ENCODE measurements around the gene CCL25. TPM values are rescaled to one million over a fixed set of nuclear protein-coding genes. Genes with fewer than 3 reads are reported as not detected.

CCL25 gene
- total and polyA plus RNA-seq, 2 experiments from 2014 or later: 0.52 to 0.73 TPM

GRCh38 chr19:8004723-8005513 is 47.6 kb upstream of the CCL25 start:
- H3K9me3 Mint-ChIP-seq: no peaks in the 10 kb centered on the region; the same call in 2 of the 3 replicates
- H3K9me2 ChIP-seq (ENCODE audit: insufficient read depth): no peaks in the 10 kb centered on the region
- H3K4me3 Mint-ChIP-seq: peak overlapping the region; percentile 99

More at GRCh38 chr19:8004723-8005513, 47.6 kb upstream of the CCL25 start:
- TF ChIP-seq, protein P1, sequence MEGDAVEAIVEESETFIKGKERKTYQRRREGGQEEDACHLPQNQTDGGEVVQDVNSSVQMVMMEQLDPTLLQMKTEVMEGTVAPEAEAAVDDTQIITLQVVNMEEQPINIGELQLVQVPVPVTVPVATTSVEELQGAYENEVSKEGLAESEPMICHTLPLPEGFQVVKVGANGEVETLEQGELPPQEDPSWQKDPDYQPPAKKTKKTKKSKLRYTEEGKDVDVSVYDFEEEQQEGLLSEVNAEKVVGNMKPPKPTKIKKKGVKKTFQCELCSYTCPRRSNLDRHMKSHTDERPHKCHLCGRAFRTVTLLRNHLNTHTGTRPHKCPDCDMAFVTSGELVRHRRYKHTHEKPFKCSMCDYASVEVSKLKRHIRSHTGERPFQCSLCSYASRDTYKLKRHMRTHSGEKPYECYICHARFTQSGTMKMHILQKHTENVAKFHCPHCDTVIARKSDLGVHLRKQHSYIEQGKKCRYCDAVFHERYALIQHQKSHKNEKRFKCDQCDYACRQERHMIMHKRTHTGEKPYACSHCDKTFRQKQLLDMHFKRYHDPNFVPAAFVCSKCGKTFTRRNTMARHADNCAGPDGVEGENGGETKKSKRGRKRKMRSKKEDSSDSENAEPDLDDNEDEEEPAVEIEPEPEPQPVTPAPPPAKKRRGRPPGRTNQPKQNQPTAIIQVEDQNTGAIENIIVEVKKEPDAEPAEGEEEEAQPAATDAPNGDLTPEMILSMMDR (conservative IDR thresholded peaks at IDR 0.05; ENCODE audit: low read depth in 2 of 2): no peak
- TF ChIP-seq ETS1 (IDR thresholded peaks at IDR 0.05): no peak
- TF ChIP-seq, protein P2, sequence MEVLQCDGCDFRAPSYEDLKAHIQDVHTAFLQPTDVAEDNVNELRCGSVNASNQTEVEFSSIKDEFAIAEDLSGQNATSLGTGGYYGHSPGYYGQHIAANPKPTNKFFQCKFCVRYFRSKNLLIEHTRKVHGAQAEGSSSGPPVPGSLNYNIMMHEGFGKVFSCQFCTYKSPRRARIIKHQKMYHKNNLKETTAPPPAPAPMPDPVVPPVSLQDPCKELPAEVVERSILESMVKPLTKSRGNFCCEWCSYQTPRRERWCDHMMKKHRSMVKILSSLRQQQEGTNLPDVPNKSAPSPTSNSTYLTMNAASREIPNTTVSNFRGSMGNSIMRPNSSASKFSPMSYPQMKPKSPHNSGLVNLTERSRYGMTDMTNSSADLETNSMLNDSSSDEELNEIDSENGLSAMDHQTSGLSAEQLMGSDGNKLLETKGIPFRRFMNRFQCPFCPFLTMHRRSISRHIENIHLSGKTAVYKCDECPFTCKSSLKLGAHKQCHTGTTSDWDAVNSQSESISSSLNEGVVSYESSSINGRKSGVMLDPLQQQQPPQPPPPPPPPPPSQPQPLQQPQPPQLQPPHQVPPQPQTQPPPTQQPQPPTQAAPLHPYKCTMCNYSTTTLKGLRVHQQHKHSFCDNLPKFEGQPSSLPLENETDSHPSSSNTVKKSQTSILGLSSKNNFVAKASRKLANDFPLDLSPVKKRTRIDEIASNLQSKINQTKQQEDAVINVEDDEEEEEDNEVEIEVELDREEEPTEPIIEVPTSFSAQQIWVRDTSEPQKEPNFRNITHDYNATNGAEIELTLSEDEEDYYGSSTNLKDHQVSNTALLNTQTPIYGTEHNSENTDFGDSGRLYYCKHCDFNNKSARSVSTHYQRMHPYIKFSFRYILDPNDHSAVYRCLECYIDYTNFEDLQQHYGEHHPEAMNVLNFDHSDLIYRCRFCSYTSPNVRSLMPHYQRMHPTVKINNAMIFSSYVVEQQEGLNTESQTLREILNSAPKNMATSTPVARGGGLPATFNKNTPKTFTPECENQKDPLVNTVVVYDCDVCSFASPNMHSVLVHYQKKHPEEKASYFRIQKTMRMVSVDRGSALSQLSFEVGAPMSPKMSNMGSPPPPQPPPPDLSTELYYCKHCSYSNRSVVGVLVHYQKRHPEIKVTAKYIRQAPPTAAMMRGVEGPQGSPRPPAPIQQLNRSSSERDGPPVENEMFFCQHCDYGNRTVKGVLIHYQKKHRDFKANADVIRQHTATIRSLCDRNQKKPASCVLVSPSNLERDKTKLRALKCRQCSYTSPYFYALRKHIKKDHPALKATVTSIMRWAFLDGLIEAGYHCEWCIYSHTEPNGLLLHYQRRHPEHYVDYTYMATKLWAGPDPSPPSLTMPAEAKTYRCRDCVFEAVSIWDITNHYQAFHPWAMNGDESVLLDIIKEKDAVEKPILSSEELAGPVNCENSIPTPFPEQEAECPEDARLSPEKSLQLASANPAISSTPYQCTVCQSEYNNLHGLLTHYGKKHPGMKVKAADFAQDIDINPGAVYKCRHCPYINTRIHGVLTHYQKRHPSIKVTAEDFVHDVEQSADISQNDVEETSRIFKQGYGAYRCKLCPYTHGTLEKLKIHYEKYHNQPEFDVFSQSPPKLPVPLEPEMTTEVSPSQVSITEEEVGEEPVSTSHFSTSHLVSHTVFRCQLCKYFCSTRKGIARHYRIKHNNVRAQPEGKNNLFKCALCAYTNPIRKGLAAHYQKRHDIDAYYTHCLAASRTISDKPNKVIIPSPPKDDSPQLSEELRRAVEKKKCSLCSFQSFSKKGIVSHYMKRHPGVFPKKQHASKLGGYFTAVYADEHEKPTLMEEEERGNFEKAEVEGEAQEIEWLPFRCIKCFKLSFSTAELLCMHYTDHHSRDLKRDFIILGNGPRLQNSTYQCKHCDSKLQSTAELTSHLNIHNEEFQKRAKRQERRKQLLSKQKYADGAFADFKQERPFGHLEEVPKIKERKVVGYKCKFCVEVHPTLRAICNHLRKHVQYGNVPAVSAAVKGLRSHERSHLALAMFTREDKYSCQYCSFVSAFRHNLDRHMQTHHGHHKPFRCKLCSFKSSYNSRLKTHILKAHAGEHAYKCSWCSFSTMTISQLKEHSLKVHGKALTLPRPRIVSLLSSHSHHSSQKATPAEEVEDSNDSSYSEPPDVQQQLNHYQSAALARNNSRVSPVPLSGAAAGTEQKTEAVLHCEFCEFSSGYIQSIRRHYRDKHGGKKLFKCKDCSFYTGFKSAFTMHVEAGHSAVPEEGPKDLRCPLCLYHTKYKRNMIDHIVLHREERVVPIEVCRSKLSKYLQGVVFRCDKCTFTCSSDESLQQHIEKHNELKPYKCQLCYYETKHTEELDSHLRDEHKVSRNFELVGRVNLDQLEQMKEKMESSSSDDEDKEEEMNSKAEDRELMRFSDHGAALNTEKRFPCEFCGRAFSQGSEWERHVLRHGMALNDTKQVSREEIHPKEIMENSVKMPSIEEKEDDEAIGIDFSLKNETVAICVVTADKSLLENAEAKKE (CRISPR knock-in tag; IDR thresholded peaks at IDR 0.05): no peak
- TF ChIP-seq EZH2 (IDR thresholded peaks at IDR 0.05; ENCODE audit: low read depth, unreplicated experiment): no peak
- TF ChIP-seq ZNF331 (CRISPR knock-in tag; IDR thresholded peaks at IDR 0.05; ENCODE audit: low read depth): no peak
- TF ChIP-seq, protein P3, sequence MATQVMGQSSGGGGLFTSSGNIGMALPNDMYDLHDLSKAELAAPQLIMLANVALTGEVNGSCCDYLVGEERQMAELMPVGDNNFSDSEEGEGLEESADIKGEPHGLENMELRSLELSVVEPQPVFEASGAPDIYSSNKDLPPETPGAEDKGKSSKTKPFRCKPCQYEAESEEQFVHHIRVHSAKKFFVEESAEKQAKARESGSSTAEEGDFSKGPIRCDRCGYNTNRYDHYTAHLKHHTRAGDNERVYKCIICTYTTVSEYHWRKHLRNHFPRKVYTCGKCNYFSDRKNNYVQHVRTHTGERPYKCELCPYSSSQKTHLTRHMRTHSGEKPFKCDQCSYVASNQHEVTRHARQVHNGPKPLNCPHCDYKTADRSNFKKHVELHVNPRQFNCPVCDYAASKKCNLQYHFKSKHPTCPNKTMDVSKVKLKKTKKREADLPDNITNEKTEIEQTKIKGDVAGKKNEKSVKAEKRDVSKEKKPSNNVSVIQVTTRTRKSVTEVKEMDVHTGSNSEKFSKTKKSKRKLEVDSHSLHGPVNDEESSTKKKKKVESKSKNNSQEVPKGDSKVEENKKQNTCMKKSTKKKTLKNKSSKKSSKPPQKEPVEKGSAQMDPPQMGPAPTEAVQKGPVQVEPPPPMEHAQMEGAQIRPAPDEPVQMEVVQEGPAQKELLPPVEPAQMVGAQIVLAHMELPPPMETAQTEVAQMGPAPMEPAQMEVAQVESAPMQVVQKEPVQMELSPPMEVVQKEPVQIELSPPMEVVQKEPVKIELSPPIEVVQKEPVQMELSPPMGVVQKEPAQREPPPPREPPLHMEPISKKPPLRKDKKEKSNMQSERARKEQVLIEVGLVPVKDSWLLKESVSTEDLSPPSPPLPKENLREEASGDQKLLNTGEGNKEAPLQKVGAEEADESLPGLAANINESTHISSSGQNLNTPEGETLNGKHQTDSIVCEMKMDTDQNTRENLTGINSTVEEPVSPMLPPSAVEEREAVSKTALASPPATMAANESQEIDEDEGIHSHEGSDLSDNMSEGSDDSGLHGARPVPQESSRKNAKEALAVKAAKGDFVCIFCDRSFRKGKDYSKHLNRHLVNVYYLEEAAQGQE (IDR thresholded peaks at IDR 0.05; ENCODE audit: unreplicated experiment): no peak
- TF ChIP-seq STAT1 (IDR thresholded peaks at IDR 0.05; ENCODE audit: unreplicated experiment): no peak
- no peak for TF ChIP-seq POLR2AphosphoS5 (IDR thresholded peaks at IDR 0.05; ENCODE audit: low read depth)
- no peak for TF ChIP-seq EZH2phosphoT487 (IDR thresholded peaks at IDR 0.05; ENCODE audit: unreplicated experiment)
- no peak for TF ChIP-seq NANOG (IDR thresholded peaks at IDR 0.05; ENCODE audit: borderline replicate concordance)
- TF ChIP-seq CREB1 (CRISPR knock-in tag; IDR thresholded peaks at IDR 0.05; ENCODE audit: low read depth): no peak
- TF ChIP-seq ZNF114 (CRISPR knock-in tag; IDR thresholded peaks at IDR 0.05): no peak
- no peak for TF ChIP-seq JUNB (IDR thresholded peaks at IDR 0.05; ENCODE audit: unreplicated experiment)
- ATAC-seq (no peak), DNase-seq (ENCODE audit: low spot score) (peak; percentile 18)
- Mint-ChIP-seq H3K4me1 (peaks cover 35% of the 10 kb centered on the region), H3K36me3 (ENCODE audit: low read depth) (peaks cover 29% of the 10 kb centered on the region), H3K27me3 (ENCODE audit: insufficient read depth, low read depth, poor library complexity) (peaks cover 17% of the 10 kb centered on the region), H3K27ac (peak overlapping the region; percentile 94)
- Histone ChIP-seq H3K4me1 (ENCODE audit: insufficient read depth) (peaks cover 20% of the 10 kb centered on the region), H2AFZ (no peak overlapping the region), H3K79me2 (replicated peaks; ENCODE audit: insufficient read depth) (peaks cover 54% of the 10 kb centered on the region), H3K27me3 (ENCODE audit: insufficient read depth) (no peaks in the 10 kb centered on the region), H3K4me3 (peak overlapping the region; percentile 90), H4K20me1 (replicated peaks; ENCODE audit: insufficient read depth) (peaks cover 41% of the 10 kb centered on the region), H3K27ac (ENCODE audit: low read depth) (peak overlapping the region; percentile 72), H3K4me2 (peak overlapping the region; percentile 99), H3F3A (replicated peaks; ENCODE audit: low read depth) (peaks cover 20% of the 10 kb centered on the region), H3K36me3 (ENCODE audit: insufficient read depth) (no peaks in the 10 kb centered on the region)
